H9 (cell line): Measurements from ENCODE around the gene TIRAP. TPM values are rescaled to one million over a fixed set of nuclear protein-coding genes. Genes with fewer than 3 reads are reported as not detected.

Source experiments
- DNase-seq: peaks from one replicate; pipeline ENCODE4 v3.0.0-alpha.2; 2017
- H2AFZ ChIP-seq: one replicate; pipeline ENCODE4 v1.6.1; 2013; ENCODE audit warnings: mild to moderate bottlenecking, low read length, control low read depth, moderate library complexity
- H2AK5ac ChIP-seq: 2 replicates; pipeline ENCODE4 v1.6.1; 2013; ENCODE audit warnings: low read length, control low read depth, mixed read lengths; ENCODE audit not compliant: insufficient read length
- H2BK120ac ChIP-seq: one replicate; pipeline ENCODE4 v1.6.1; 2013; ENCODE audit warnings: low read depth, mild to moderate bottlenecking, low read length, control low read depth, inconsistent platforms; ENCODE audit not compliant: poor library complexity, severe bottlenecking
- H2BK12ac ChIP-seq: 2 replicates; pipeline ENCODE4 v1.6.1; 2013; ENCODE audit warnings: low read length, control low read depth, mixed read lengths, low read depth; ENCODE audit not compliant: insufficient read length
- H2BK15ac ChIP-seq: 2 replicates; pipeline ENCODE4 v1.6.1; 2013; ENCODE audit warnings: low read depth, low read length, control low read depth
- H2BK20ac ChIP-seq: one replicate; pipeline ENCODE4 v1.6.1; 2013; ENCODE audit warnings: low read depth, mild to moderate bottlenecking, low read length, control low read depth, inconsistent platforms; ENCODE audit not compliant: poor library complexity, severe bottlenecking
- H2BK5ac ChIP-seq: 2 replicates; pipeline ENCODE4 v1.6.1; 2013; ENCODE audit warnings: low read length, control low read depth, mixed read lengths; ENCODE audit not compliant: insufficient read length
- H3K14ac ChIP-seq: 2 replicates; pipeline ENCODE4 v1.6.1; 2013; ENCODE audit warnings: low read length, control low read depth; ENCODE audit not compliant: insufficient read depth
- H3K18ac ChIP-seq: 2 replicates; pipeline ENCODE4 v1.6.1; 2013; ENCODE audit warnings: low read depth, mild to moderate bottlenecking, mixed read lengths, low read length, control low read depth; ENCODE audit not compliant: insufficient read length
- H3K23ac ChIP-seq: 2 replicates; pipeline ENCODE4 v1.6.1; 2013; ENCODE audit warnings: low read length, control low read depth, mixed read lengths, low read depth; ENCODE audit not compliant: insufficient read length
- H3K23me2 ChIP-seq: 2 replicates; pipeline ENCODE4 v1.6.1; 2013; ENCODE audit warnings: low read depth, mild to moderate bottlenecking, mixed read lengths, low read length, control low read depth; ENCODE audit not compliant: insufficient read length, poor library complexity, severe bottlenecking
- H3K27ac ChIP-seq: 2 replicates; pipeline ENCODE4 v1.5.1; 2013; ENCODE audit warnings: low read length, control low read depth, mixed read lengths, low read depth; ENCODE audit not compliant: insufficient read length
- H3K27me3 ChIP-seq: 2 replicates; pipeline ENCODE4 v1.6.1; 2013; ENCODE audit warnings: low read length, control low read depth, inconsistent platforms; ENCODE audit not compliant: insufficient read depth
- H3K4ac ChIP-seq: 2 replicates; pipeline ENCODE4 v1.6.1; 2013; ENCODE audit warnings: low read depth, mild to moderate bottlenecking, control low read depth, inconsistent platforms, low read length, moderate library complexity
- H3K4me1 ChIP-seq: 2 replicates; pipeline ENCODE4 v1.6.1; 2013; ENCODE audit warnings: low read length, control low read depth, inconsistent platforms; ENCODE audit not compliant: insufficient read depth
- H3K4me2 ChIP-seq: 2 replicates; pipeline ENCODE4 v1.6.1; 2013; ENCODE audit warnings: low read length, control low read depth, mixed read lengths; ENCODE audit not compliant: insufficient read length, insufficient read depth
- H3K56ac ChIP-seq: 2 replicates; pipeline ENCODE4 v1.6.1; 2013; ENCODE audit warnings: low read depth, mild to moderate bottlenecking, mixed read lengths, low read length, control low read depth; ENCODE audit not compliant: insufficient read length
- H3K79me1 ChIP-seq: 2 replicates; pipeline ENCODE4 v1.6.1; 2013; ENCODE audit warnings: low read depth, mild to moderate bottlenecking, moderate library complexity, low read length, control low read depth, inconsistent platforms; ENCODE audit not compliant: insufficient read depth, poor library complexity, severe bottlenecking
- H3K79me2 ChIP-seq: 2 replicates; pipeline ENCODE4 v1.6.1; 2013; ENCODE audit warnings: low read length, control low read depth, inconsistent platforms; ENCODE audit not compliant: insufficient read depth
- H3K9ac ChIP-seq: 2 replicates; pipeline ENCODE4 v1.6.1; 2013; ENCODE audit warnings: low read length, control low read depth, mixed read lengths; ENCODE audit not compliant: insufficient read length; ENCODE audit errors: extremely low read depth
- H3K9me3 ChIP-seq: one replicate; pipeline ENCODE4 v1.6.1; 2013; ENCODE audit warnings: low read depth, low read length, inconsistent platforms; ENCODE audit not compliant: control insufficient read depth
- H3T11ph ChIP-seq: one replicate; pipeline ENCODE4 v1.6.1; 2013; ENCODE audit warnings: mild to moderate bottlenecking, low read length, control low read depth, inconsistent platforms
- H4K20me1 ChIP-seq: one replicate; pipeline ENCODE4 v1.6.1; 2013; ENCODE audit not compliant: control insufficient read depth, insufficient read length, insufficient read depth
- H4K5ac ChIP-seq: 2 replicates; pipeline ENCODE4 v1.6.1; 2013; ENCODE audit warnings: low read depth, mild to moderate bottlenecking, mixed read lengths, low read length, control low read depth; ENCODE audit not compliant: insufficient read length
- H4K8ac ChIP-seq: replicated peaks from 2 replicates; pipeline ENCODE4 v1.6.1; 2013; ENCODE audit warnings: low read length, control low read depth, mixed read lengths, low read depth; ENCODE audit not compliant: insufficient read length
- H4K91ac ChIP-seq: 2 replicates; pipeline ENCODE4 v1.6.1; 2013; ENCODE audit warnings: low read depth, mild to moderate bottlenecking, moderate library complexity, mixed read lengths, low read length, control low read depth; ENCODE audit not compliant: insufficient read length
- H3K27ac Mint-ChIP-seq, 3 experiments: 2 replicates in 2 of 3; 3 replicates in 1 of 3; pipeline ENCODE4 v1.8.0; 2020 to 2021; ENCODE audit warnings: mixed read lengths in 3 of 3, mild to moderate bottlenecking in 1 of 3, moderate library complexity in 1 of 3
- H3K27me3 Mint-ChIP-seq: 2 replicates; pipeline ENCODE4 v1.8.0; 2021; ENCODE audit warnings: low read depth, mild to moderate bottlenecking, moderate library complexity, mixed read lengths
- H3K36me3 Mint-ChIP-seq, 3 experiments: 2 replicates in 2 of 3; 3 replicates in 1 of 3; pipeline ENCODE4 v1.8.0; 2020 to 2021; ENCODE audit warnings: low read depth in 3 of 3, mixed read lengths in 3 of 3; ENCODE audit not compliant: insufficient read depth in 1 of 3
- H3K4me1 Mint-ChIP-seq, 2 experiments: 2 replicates each; pipeline ENCODE4 v1.8.0; 2020; ENCODE audit warnings: mixed read lengths in 2 of 2
- H3K4me3 Mint-ChIP-seq, 2 experiments: 2 replicates in 1 of 2; 3 replicates in 1 of 2; pipeline ENCODE4 v1.8.0; 2020 to 2021; ENCODE audit warnings: mild to moderate bottlenecking in 2 of 2, mixed read lengths in 2 of 2, moderate library complexity in 1 of 2
- H3K9me3 Mint-ChIP-seq, 2 experiments: 2 replicates in 1 of 2; 3 replicates in 1 of 2; pipeline ENCODE4 v1.8.0; 2020; ENCODE audit warnings: mild to moderate bottlenecking in 2 of 2, mixed read lengths in 2 of 2, moderate library complexity in 1 of 2
- WGBS: extraction: QIAGEN DNeasy Blood & Tissue Kit; methylation state at CpG from one replicate; pipeline ENCODE4 v1.1.7; 2013; ENCODE audit warnings: missing lambda C conversion rate, low lambda C conversion rate, mixed read lengths; ENCODE audit not compliant: insufficient read length; ENCODE audit errors: extremely low coverage; 5-methylcytosine and 5-hydroxymethylcytosine counted together
- total RNA-seq: library from RNA; stranded (reverse); gene quantifications from 2 replicates; pipeline ENCODE4 v1.2.1, GENCODE V29; 2021
- TF ChIP-seq, protein P1 (sequence below): fragments of 200-600 bp; sonication (generic); conservative IDR thresholded peaks from 3 replicates; pipeline ENCODE4 v1.8.0; 2021; ENCODE audit warnings: antibody characterized with exemption, mild to moderate bottlenecking

TIRAP gene
- total RNA-seq, 1 experiment from 2014 or later, result 7.0 TPM

DNA sequence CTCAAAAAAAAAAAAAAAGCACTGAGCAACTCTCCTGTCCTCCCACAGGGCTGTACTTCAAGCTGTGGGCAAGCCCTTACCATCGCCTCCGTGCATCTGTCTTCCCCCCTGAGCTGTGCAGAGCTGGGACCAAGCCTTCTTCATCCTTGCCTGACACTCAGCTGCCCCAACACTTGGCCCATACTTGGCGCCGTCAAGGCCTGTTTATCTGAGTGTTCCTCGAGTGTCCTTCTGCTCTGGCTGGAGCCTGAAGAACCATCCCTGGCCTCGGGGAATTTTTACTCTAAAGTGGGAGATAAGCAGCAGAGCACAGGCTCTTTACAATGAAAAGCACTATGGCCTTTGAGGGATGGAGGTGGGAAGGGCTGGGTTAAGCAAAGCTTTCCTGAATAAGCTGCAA is 1.6 kb upstream of the TIRAP start:
- TF ChIP-seq, protein P1, sequence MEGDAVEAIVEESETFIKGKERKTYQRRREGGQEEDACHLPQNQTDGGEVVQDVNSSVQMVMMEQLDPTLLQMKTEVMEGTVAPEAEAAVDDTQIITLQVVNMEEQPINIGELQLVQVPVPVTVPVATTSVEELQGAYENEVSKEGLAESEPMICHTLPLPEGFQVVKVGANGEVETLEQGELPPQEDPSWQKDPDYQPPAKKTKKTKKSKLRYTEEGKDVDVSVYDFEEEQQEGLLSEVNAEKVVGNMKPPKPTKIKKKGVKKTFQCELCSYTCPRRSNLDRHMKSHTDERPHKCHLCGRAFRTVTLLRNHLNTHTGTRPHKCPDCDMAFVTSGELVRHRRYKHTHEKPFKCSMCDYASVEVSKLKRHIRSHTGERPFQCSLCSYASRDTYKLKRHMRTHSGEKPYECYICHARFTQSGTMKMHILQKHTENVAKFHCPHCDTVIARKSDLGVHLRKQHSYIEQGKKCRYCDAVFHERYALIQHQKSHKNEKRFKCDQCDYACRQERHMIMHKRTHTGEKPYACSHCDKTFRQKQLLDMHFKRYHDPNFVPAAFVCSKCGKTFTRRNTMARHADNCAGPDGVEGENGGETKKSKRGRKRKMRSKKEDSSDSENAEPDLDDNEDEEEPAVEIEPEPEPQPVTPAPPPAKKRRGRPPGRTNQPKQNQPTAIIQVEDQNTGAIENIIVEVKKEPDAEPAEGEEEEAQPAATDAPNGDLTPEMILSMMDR, result no peak
- no peak overlapping the region for H2BK5ac ChIP-seq
- H3K9ac ChIP-seq, result no peak overlapping the region
- Mint-ChIP-seq H3K27me3 (peaks cover 14% of the 10 kb centered on the region), H3K4me3 (peak overlapping the region in 1 of 2 experiments; percentile 86; a peak in 1 of 5 replicates), H3K27ac (no peak overlapping the region), H3K4me1 (peaks cover 14 to 16% of the 10 kb centered on the region in 2 experiments), H3K9me3 (no peaks in the 10 kb centered on the region; a peak in 1 of 5 replicates), H3K36me3 (peaks cover 3 to 25% (median 12%) of the 10 kb centered on the region in 3 experiments; a peak in 6 of 7 replicates)
- H4K91ac ChIP-seq, result no peak overlapping the region
- H2BK120ac ChIP-seq, result no peak overlapping the region
- no peak for DNase-seq
- H4K20me1 ChIP-seq, result no peaks in the 10 kb centered on the region
- no peak overlapping the region for H3K23ac ChIP-seq
- no peak overlapping the region for H3K14ac ChIP-seq
- H3K79me1 ChIP-seq, result no peaks in the 10 kb centered on the region
- H3K18ac ChIP-seq, result no peak overlapping the region
- no CpG with 5 or more reads among the region's 6 CpGs for WGBS
- H3K9me3 ChIP-seq, result no peaks in the 10 kb centered on the region
- no peak overlapping the region for H3K27ac ChIP-seq
- no peak overlapping the region for H4K8ac ChIP-seq
- H3K4ac ChIP-seq, result no peak overlapping the region
- no peak overlapping the region for H2BK15ac ChIP-seq
- H2BK20ac ChIP-seq, result no peak overlapping the region
- no peaks in the 10 kb centered on the region for H3K79me2 ChIP-seq
- H4K5ac ChIP-seq, result no peak overlapping the region
- H3T11ph ChIP-seq, result no peak overlapping the region
- H3K27me3 ChIP-seq, result peaks cover 2% of the 10 kb centered on the region; the same call in 1 of the 2 replicates
- peaks cover 13% of the 10 kb centered on the region for H3K23me2 ChIP-seq
- peaks cover 4% of the 10 kb centered on the region; the same call in 1 of the 2 replicates for H3K4me1 ChIP-seq
- no peak overlapping the region for H2AK5ac ChIP-seq
- H2BK12ac ChIP-seq, result no peak overlapping the region
- no peak overlapping the region for H3K4me2 ChIP-seq
- no peak overlapping the region for H2AFZ ChIP-seq
- H3K56ac ChIP-seq, result no peak overlapping the region
